ENCODE data around the gene SLC25A10.
A peak's percentile ranks its signal among the peaks of the same experiment; 100 is the strongest.

SLC25A10 gene

GRCh38 chr17:81688616-81689015 lies 23.5 kb upstream of the SLC25A10 start:
- no peak for DNase-seq (ENCODE audit: extremely low spot score)
- TF ChIP-seq NFRKB (IDR thresholded peaks at IDR 0.05) (no peak), FOXA1 (IDR thresholded peaks at IDR 0.05) (no peak), SP1 (IDR thresholded peaks at IDR 0.05) (no peak), PKNOX1 (IDR thresholded peaks at IDR 0.05) (no peak), ARNT (IDR thresholded peaks at IDR 0.05) (no peak), ELF4 (IDR thresholded peaks at IDR 0.05) (no peak), BHLHE40 (IDR thresholded peaks at IDR 0.05; ENCODE audit: borderline replicate concordance) (no peak), FOXM1 (IDR thresholded peaks at IDR 0.05; ENCODE audit: borderline replicate concordance) (no peak), LEF1 (IDR thresholded peaks at IDR 0.05; ENCODE audit: borderline replicate concordance) (no peak), FOXK2 (IDR thresholded peaks at IDR 0.05) (no peak), HDGF (IDR thresholded peaks at IDR 0.05; ENCODE audit: borderline replicate concordance) (no peak), ZNF384 (IDR thresholded peaks at IDR 0.05) (no peak)
- CTCF ChIA-PET, result no interaction called here
- POLR2A ChIA-PET, result no interaction called here

- CTCF ChIA-PET, result no interaction called here
- no peak for DNase-seq (ENCODE audit: extremely low spot score)
- no peak for TF ChIP-seq LEF1 (IDR thresholded peaks at IDR 0.05; ENCODE audit: borderline replicate concordance)
- POLR2A ChIA-PET, result interaction anchor here (3.2 kb wide), 1 partner anchor 12 kb away, joined by 22 read pairs; the partner anchor contains the start of gene MRPL12
Observed at GRCh38 chr17:81690066-81690465, 22.0 kb upstream of the SLC25A10 start.

- no peak for DNase-seq (ENCODE audit: extremely low spot score)
- CTCF ChIA-PET, result no interaction called here
- TF ChIP-seq SP1 (IDR thresholded peaks at IDR 0.05), result no peak
- no peak for TF ChIP-seq ARNT (IDR thresholded peaks at IDR 0.05)
- TF ChIP-seq FOXM1 (IDR thresholded peaks at IDR 0.05; ENCODE audit: borderline replicate concordance), result no peak
- no peak for TF ChIP-seq FOXA1 (IDR thresholded peaks at IDR 0.05)
- TF ChIP-seq NFRKB (IDR thresholded peaks at IDR 0.05), result no peak
- TF ChIP-seq CTBP1 (IDR thresholded peaks at IDR 0.05; ENCODE audit: borderline replicate concordance), result no peak
- no peak for TF ChIP-seq LEF1 (IDR thresholded peaks at IDR 0.05; ENCODE audit: borderline replicate concordance)
- TF ChIP-seq SUZ12 (IDR thresholded peaks at IDR 0.05), result no peak
- no peak for TF ChIP-seq PKNOX1 (IDR thresholded peaks at IDR 0.05)
- TF ChIP-seq HDGF (IDR thresholded peaks at IDR 0.05; ENCODE audit: borderline replicate concordance), result no peak
- TF ChIP-seq FOXK2 (IDR thresholded peaks at IDR 0.05), result no peak
- TF ChIP-seq ELF4 (IDR thresholded peaks at IDR 0.05), result no peak
- no peak for TF ChIP-seq TARDBP (IDR thresholded peaks at IDR 0.05)
- no peak for TF ChIP-seq L3MBTL2 (conservative IDR thresholded peaks at IDR 0.05)
- no peak for TF ChIP-seq ZNF384 (IDR thresholded peaks at IDR 0.05)
- TF ChIP-seq BHLHE40 (IDR thresholded peaks at IDR 0.05; ENCODE audit: borderline replicate concordance), result no peak
- POLR2A ChIA-PET, result interaction anchor here (3.2 kb wide), 1 partner anchor 12 kb away, joined by 22 read pairs; the partner anchor contains the start of gene MRPL12
Observed at GRCh38 chr17:81690549-81690948, 21.5 kb upstream of the SLC25A10 start.

GRCh38 chr17:81691196-81691595 lies 20.9 kb upstream of the SLC25A10 start:
- CTCF ChIA-PET, result no interaction called here

GRCh38 chr17:81691608-81692007 lies 20.5 kb upstream of the SLC25A10 start:
- TF ChIP-seq FOXM1 (IDR thresholded peaks at IDR 0.05; ENCODE audit: borderline replicate concordance), result no peak
- no peak for TF ChIP-seq BHLHE40 (IDR thresholded peaks at IDR 0.05; ENCODE audit: borderline replicate concordance)
- no peak for TF ChIP-seq SUZ12 (IDR thresholded peaks at IDR 0.05)
- no peak for TF ChIP-seq SP1 (IDR thresholded peaks at IDR 0.05)
- no peak for TF ChIP-seq LEF1 (IDR thresholded peaks at IDR 0.05; ENCODE audit: borderline replicate concordance)
- no peak for TF ChIP-seq FOXA1 (IDR thresholded peaks at IDR 0.05)
- TF ChIP-seq ARNT (IDR thresholded peaks at IDR 0.05), result no peak
- TF ChIP-seq L3MBTL2 (conservative IDR thresholded peaks at IDR 0.05), result no peak
- TF ChIP-seq PKNOX1 (IDR thresholded peaks at IDR 0.05), result no peak
- TF ChIP-seq TARDBP (IDR thresholded peaks at IDR 0.05), result no peak
- TF ChIP-seq ELF4 (IDR thresholded peaks at IDR 0.05), result no peak
- TF ChIP-seq NFRKB (IDR thresholded peaks at IDR 0.05), result no peak
- no peak for TF ChIP-seq ZNF384 (IDR thresholded peaks at IDR 0.05)
- TF ChIP-seq CTBP1 (IDR thresholded peaks at IDR 0.05; ENCODE audit: borderline replicate concordance), result no peak
- no peak for DNase-seq (ENCODE audit: extremely low spot score)
- ChIA-PET CTCF (no interaction called here), POLR2A (interaction anchor here (3.2 kb wide), 1 partner anchor 11 kb away, joined by 22 read pairs; the partner anchor contains the start of gene MRPL12)

More at GRCh38 chr17:81691196-81691595, 20.9 kb upstream of the SLC25A10 start:
- no peak for DNase-seq (ENCODE audit: extremely low spot score)
- TF ChIP-seq ZNF384 (IDR thresholded peaks at IDR 0.05) (no peak), FOXM1 (IDR thresholded peaks at IDR 0.05; ENCODE audit: borderline replicate concordance) (no peak), SP1 (IDR thresholded peaks at IDR 0.05) (no peak), ELF4 (IDR thresholded peaks at IDR 0.05) (no peak), NFRKB (IDR thresholded peaks at IDR 0.05) (no peak), BHLHE40 (IDR thresholded peaks at IDR 0.05; ENCODE audit: borderline replicate concordance) (no peak), SUZ12 (IDR thresholded peaks at IDR 0.05) (no peak), FOXA1 (IDR thresholded peaks at IDR 0.05) (no peak)
- POLR2A ChIA-PET, result interaction anchor here (3.2 kb wide), 1 partner anchor 11 kb away, joined by 22 read pairs; the partner anchor contains the start of gene MRPL12

GRCh38 chr17:81693509-81694210 lies 18.4 kb upstream of the SLC25A10 start:
- TF ChIP-seq HDGF (IDR thresholded peaks at IDR 0.05; ENCODE audit: borderline replicate concordance) (no peak), FOXA1 (IDR thresholded peaks at IDR 0.05) (no peak)
- POLR2A ChIA-PET, result interaction anchor here (1.2 to 1.9 kb wide), 3 partner anchors 9 to 17 kb away, joined by 4 to 12 read pairs (median 10); partner anchors contain the start of genes ARL16, HGS and MRPL12
- peak; percentile 34 for DNase-seq (ENCODE audit: extremely low spot score)
- CTCF ChIA-PET, result interaction anchor here (0.7 kb wide), 1 partner anchor 29 kb away, joined by 3 read pairs; no protein-coding TSS in a partner anchor
